OCI-LY3 (cell line): ENCODE results near the gene ADAMTSL5.

Experiments used
- EZH2phosphoT487 ChIP-seq: fragments of 200-600 bp; shearing (Covaris generic); IDR thresholded peaks from 2 replicates; pipeline ENCODE4 v1.6.1; 2018; ENCODE audit warnings: antibody characterized with exemption, mixed run types, low read depth
- TF ChIP-seq, protein P1 (sequence below): fragments of 200-600, 300-600 bp; sonication (generic); IDR thresholded peaks from 2 replicates; pipeline ENCODE4 v1.5.1; 2014; ENCODE audit warnings: antibody characterized with exemption, low read length, low read depth

DNA sequence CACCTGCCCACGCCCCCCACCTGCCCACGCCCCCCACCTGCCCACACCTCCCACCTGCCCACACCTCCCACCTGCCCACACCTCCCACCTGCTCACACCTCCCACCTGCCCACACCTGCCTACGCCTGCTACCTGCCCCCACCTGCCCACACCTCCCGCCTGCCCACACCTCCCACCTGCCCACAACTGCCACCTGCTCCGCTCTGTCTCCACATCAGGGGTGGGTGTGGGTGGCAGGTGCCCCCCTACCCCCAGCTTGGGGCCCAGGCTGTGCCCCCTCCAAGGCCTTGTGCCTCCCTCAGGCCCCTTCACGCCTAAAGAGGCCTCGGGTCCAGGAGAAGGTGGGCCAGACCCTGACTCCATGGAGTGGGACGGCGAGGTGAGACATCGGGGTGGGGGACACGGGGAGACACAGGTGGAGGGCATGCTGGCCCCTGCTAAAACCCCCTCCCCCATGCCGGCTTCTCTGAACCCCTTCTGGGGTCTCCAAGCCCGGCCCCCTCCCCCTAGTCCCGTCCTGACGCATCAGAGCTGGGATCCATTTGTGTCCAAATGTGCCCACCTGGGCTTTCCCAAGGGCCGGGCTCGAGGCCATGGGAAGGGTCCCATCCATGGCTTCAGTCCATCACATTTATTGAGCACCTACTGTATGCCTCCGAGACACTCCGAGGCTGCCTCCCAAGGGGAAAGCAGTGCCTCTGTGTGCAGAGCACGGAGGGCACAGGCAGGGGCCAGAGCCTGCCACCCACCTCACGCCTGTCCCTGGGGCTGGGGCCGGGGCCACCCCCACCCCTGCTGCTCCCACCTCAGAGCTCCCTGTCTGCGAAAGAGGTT, 16.0 kb upstream of the ADAMTSL5 start:
- TF ChIP-seq, protein P1, sequence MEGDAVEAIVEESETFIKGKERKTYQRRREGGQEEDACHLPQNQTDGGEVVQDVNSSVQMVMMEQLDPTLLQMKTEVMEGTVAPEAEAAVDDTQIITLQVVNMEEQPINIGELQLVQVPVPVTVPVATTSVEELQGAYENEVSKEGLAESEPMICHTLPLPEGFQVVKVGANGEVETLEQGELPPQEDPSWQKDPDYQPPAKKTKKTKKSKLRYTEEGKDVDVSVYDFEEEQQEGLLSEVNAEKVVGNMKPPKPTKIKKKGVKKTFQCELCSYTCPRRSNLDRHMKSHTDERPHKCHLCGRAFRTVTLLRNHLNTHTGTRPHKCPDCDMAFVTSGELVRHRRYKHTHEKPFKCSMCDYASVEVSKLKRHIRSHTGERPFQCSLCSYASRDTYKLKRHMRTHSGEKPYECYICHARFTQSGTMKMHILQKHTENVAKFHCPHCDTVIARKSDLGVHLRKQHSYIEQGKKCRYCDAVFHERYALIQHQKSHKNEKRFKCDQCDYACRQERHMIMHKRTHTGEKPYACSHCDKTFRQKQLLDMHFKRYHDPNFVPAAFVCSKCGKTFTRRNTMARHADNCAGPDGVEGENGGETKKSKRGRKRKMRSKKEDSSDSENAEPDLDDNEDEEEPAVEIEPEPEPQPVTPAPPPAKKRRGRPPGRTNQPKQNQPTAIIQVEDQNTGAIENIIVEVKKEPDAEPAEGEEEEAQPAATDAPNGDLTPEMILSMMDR: no peak
- no peak for TF ChIP-seq EZH2phosphoT487
